CD14-positive monocyte (primary cell): ENCODE data around the gene IMPDH1. TPM values are rescaled to one million over a fixed set of nuclear protein-coding genes. Genes with fewer than 3 reads are reported as not detected.
A peak's percentile ranks its signal among the peaks of the same experiment; 100 is the strongest.

Source experiments
- DNase-seq, 3 donors: peaks; one replicate each; pipeline ENCODE4 v3.0.0-alpha.2; 2011 to 2022
- H2AFZ ChIP-seq: 2 replicates; pipeline ENCODE4 v1.6.0; 2012; ENCODE audit warnings: mild to moderate bottlenecking, low read depth, low read length, inconsistent platforms; ENCODE audit not compliant: insufficient read depth, poor library complexity, severe bottlenecking
- H3K27ac ChIP-seq, 2 donors: 1 replicate in 1 of 2; 2 replicates in 1 of 2; pipeline ENCODE4 v1.5.1; 2012 to 2013; ENCODE audit warnings: low read length in 2 of 2, control low read depth in 1 of 2, inconsistent platforms in 1 of 2, low read depth in 1 of 2, mild to moderate bottlenecking in 1 of 2
- H3K27me3 ChIP-seq, 2 donors: one replicate each; pipeline versions ENCODE4 v1.6.0 to v1.6.1; 2011 to 2013; ENCODE audit warnings: low read length in 2 of 2; ENCODE audit not compliant: control insufficient read depth in 2 of 2, insufficient read depth in 2 of 2
- H3K36me3 ChIP-seq, 2 donors: replicated peaks in 1 of 2; 1 replicate in 1 of 2; 2 replicates in 1 of 2; pipeline versions ENCODE4 v1.5.1 to v1.6.1; 2012 to 2013; ENCODE audit warnings: low read length in 2 of 2, control low read depth in 1 of 2, inconsistent platforms in 1 of 2, mild to moderate bottlenecking in 1 of 2; ENCODE audit not compliant: insufficient read depth in 2 of 2, control insufficient read depth in 1 of 2
- H3K4me1 ChIP-seq, 2 donors: 1 replicate in 1 of 2; 2 replicates in 1 of 2; pipeline versions ENCODE4 v1.5.1 to v1.6.1; 2012 to 2013; ENCODE audit warnings: low read length in 2 of 2, control low read depth in 1 of 2, inconsistent platforms in 1 of 2, mild to moderate bottlenecking in 1 of 2, moderate library complexity in 1 of 2; ENCODE audit not compliant: insufficient read depth in 2 of 2, control insufficient read depth in 1 of 2
- H3K4me2 ChIP-seq: replicated peaks from 2 replicates; pipeline ENCODE3; 2012; ENCODE audit warnings: low read length, moderate library complexity, mild to moderate bottlenecking; ENCODE audit not compliant: poor library complexity, severe bottlenecking; ENCODE audit errors: extremely low read depth
- H3K4me3 ChIP-seq, 3 experiments: fragments of 200-600 bp in 1 of 3; sonication (generic) in 1 of 3; replicated peaks in 1 of 3; 1 replicate in 2 of 3; 2 replicates in 1 of 3; pipeline ENCODE4 v1.5.1; 2011 to 2013; ENCODE audit warnings: low read length in 3 of 3, mild to moderate bottlenecking in 3 of 3, control low read depth in 2 of 3, low read depth in 2 of 3, inconsistent platforms in 1 of 3, moderate library complexity in 1 of 3
- H3K79me2 ChIP-seq: 2 replicates; pipeline ENCODE4 v1.6.0; 2012; ENCODE audit warnings: mild to moderate bottlenecking, control low read depth, inconsistent platforms, low read length, moderate library complexity; ENCODE audit not compliant: insufficient read depth
- H3K9ac ChIP-seq: 2 replicates; pipeline ENCODE4 v1.6.0; 2017; ENCODE audit warnings: low read length, mild to moderate bottlenecking; ENCODE audit not compliant: insufficient read depth, poor library complexity, severe bottlenecking
- H3K9me3 ChIP-seq, 2 donors: replicated peaks in 1 of 2; 1 replicate in 1 of 2; 2 replicates in 1 of 2; pipeline versions ENCODE4 v1.5.1 to v1.6.1; 2012 to 2013; ENCODE audit warnings: low read length in 2 of 2, control low read depth in 1 of 2; ENCODE audit not compliant: control insufficient read depth in 1 of 2, insufficient read depth in 1 of 2
- H4K20me1 ChIP-seq: 2 replicates; pipeline ENCODE4 v1.6.0; 2012; ENCODE audit warnings: mild to moderate bottlenecking, low read length, control low read depth, moderate library complexity; ENCODE audit not compliant: insufficient read depth
- H3K27ac Mint-ChIP-seq, 7 donors: one replicate each; pipeline ENCODE4 v1.8.0; 2020; ENCODE audit warnings: mild to moderate bottlenecking in 7 of 7, mixed read lengths in 7 of 7, moderate library complexity in 6 of 7, inconsistent platforms in 2 of 7
- H3K27me3 Mint-ChIP-seq, 3 donors: one replicate each; pipeline ENCODE4 v1.8.0; 2021 to 2022; ENCODE audit warnings: low read depth in 3 of 3, mild to moderate bottlenecking in 3 of 3, mixed read lengths in 3 of 3, moderate library complexity in 3 of 3, inconsistent platforms in 1 of 3
- H3K36me3 Mint-ChIP-seq, 2 donors: one replicate each; pipeline ENCODE4 v1.8.0; 2020; ENCODE audit warnings: mixed read lengths in 2 of 2, inconsistent platforms in 1 of 2, mild to moderate bottlenecking in 1 of 2
- H3K4me1 Mint-ChIP-seq: one replicate; pipeline ENCODE4 v1.8.0; 2020; ENCODE audit warnings: mild to moderate bottlenecking, mixed read lengths
- H3K4me3 Mint-ChIP-seq, 2 donors: one replicate each; pipeline ENCODE4 v1.8.0; 2020; ENCODE audit warnings: mild to moderate bottlenecking in 2 of 2, mixed read lengths in 2 of 2, moderate library complexity in 1 of 2
- H3K9me3 Mint-ChIP-seq, 7 donors: one replicate each; pipeline ENCODE4 v1.8.0; 2020 to 2022; ENCODE audit warnings: mixed read lengths in 7 of 7, mild to moderate bottlenecking in 6 of 7, moderate library complexity in 6 of 7, inconsistent platforms in 2 of 7
- CTCF ChIP-seq: fragments of 200-600 bp; IDR thresholded peaks from one replicate; pipeline ENCODE4 v1.8.0; 2022; ENCODE audit warnings: antibody characterized with exemption, mild to moderate bottlenecking
- WGBS: methylation state at CpG from one replicate; pipeline ENCODE4 v1.1.5; 2013; ENCODE audit warnings: missing lambda C conversion rate; ENCODE audit not compliant: insufficient coverage; 5-methylcytosine and 5-hydroxymethylcytosine counted together
- intact Hi-C, 2 donors: fragments of 100-400 bp; cut with micrococcal nuclease; formaldehyde crosslinking; loops; one replicate each; pipeline versions ENCODE4 v1.15.0 to v1.15.1; 2023
- polyA plus RNA-seq, 3 donors: library from polyadenylated mRNA; depleted of rRNA in 1 of 3; unstranded in 2 of 3; stranded (reverse) in 1 of 3; fragments of 300-500 nt in 2 of 3; fragments of >200 nt in 1 of 3; fragmentation: Illumina TruSeq in 2 of 3; gene quantifications; 1 replicate in 2 of 3; 2 replicates in 1 of 3; pipeline ENCODE4 v1.2.3, GENCODE V29; 2012 to 2021

The IMPDH1 gene
- polyA plus RNA-seq, 3 donors = 110 to 259 (median 152) TPM

DNA sequence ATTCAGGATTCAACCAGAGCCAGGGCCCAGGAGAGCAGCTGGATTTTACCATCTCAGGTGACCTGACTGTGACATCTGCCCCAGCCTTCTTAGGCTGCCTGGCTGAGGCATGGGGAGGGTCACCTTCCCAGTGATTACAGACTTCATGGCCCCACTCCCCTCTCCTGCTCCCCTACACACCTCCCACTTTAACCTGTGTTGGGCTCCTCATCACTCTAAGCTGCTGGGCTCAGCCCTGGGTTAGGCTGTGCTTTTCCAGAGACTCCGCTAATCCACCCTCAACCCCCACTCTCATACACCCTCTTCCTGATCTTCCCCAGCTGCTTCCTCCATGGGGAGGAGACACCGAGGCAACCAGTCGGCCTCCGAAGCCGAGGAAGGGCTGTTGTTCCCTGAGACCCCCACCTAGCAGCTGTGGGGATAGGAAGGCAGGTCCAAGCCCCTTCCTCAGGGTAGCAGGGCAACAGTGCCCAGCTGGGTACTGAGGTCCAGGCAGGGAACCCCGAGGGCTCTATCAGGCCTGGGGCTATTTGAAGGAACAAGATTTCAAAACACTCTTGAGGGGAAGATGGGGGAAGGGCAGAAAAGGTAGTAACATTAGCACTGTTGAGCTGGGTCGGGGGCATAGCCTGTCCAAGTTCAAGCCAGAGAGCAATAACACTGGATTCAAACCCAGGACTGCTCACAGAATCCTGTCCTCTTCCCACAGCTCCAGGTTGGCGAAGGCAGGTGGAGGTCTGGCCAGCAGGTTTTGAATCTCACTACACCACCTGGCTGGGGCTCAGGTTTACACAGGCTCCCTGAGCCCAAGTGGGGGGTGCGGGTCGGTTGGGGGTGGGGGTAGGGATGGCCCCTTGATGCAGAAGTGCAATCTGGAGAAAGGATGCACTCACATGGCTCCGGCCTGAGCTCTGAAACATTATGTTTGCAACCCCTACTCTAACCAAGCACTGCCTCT, 1.8 kb downstream of the IMPDH1 start:
- H3K9me3 ChIP-seq = no peaks in the 10 kb centered on the region
- H3K27me3 ChIP-seq = no peaks in the 10 kb centered on the region
- peak overlapping the region; percentile 87 to 94 for H3K27ac ChIP-seq
- peak overlapping the region; percentile 84 for H2AFZ ChIP-seq
- peaks cover 10 to 14% of the 10 kb centered on the region in 2 donors for H3K36me3 Mint-ChIP-seq
- peaks cover 59 to 60% of the 10 kb centered on the region in 2 donors for H3K4me1 ChIP-seq
- H3K79me2 ChIP-seq = peaks cover 59% of the 10 kb centered on the region
- 0% methylated on average over 5 of the region's 11 CpGs for WGBS
- DNase-seq = peak in 2 of 3 donors; percentile 37
- H3K4me3 Mint-ChIP-seq = peak overlapping the region; percentile 94 to 99
- peaks cover 26% of the 10 kb centered on the region for H4K20me1 ChIP-seq
- peaks cover 3 to 19% of the 10 kb centered on the region in 2 donors for H3K36me3 ChIP-seq
- peak overlapping the region; percentile 95 to 99 (median 97) for H3K27ac Mint-ChIP-seq
- peak overlapping the region; percentile 80 for H3K9ac ChIP-seq
- intact Hi-C loops = loop anchor here (10.0 kb wide), 1 partner anchor 47 kb away; the partner anchor contains the start of gene HILPDA (in 2 of the 2)
- no peaks in the 10 kb centered on the region for H3K9me3 Mint-ChIP-seq
- H3K4me2 ChIP-seq = peak overlapping the region; percentile 93
- no peak for TF ChIP-seq CTCF
- peaks cover 0 to 5% (median 5%) of the 10 kb centered on the region in 3 donors for H3K27me3 Mint-ChIP-seq
- H3K4me3 ChIP-seq = peak overlapping the region; percentile 80 to 93 (median 84)
- H3K4me1 Mint-ChIP-seq = peaks cover 60% of the 10 kb centered on the region

DNA sequence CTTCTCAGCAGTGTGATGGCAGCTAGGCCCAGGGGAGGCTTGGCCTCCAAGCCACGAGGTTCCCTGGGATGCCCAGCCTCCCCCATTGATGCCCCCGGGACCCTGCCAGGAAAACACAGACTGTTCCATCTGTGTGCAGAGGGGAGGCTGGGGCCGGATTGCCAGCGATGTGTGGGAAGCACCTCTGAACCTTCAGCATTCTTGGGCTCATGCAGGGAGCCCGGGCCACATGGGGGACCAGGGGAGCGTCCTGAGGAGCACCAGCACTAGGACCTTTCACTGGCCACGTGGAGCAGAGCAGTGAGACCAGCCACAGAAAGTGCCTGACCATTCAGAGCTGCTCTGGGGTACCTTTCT, 2.6 kb downstream of the IMPDH1 start:
- intact Hi-C loops = loop anchor here (10.0 kb wide), 1 partner anchor 48 kb away; the partner anchor contains the start of gene HILPDA (in 2 of the 2)
- Histone ChIP-seq H3K27ac (peak overlapping the region; percentile 87 to 94), H3K4me3 (peak overlapping the region; percentile 80 to 93 (median 84))

More for the DNA sequence above, 2.6 kb downstream of the IMPDH1 start:
- Histone ChIP-seq H3K79me2 (peaks cover 67% of the 10 kb centered on the region), H3K9ac (peak overlapping the region; percentile 80), H4K20me1 (peaks cover 33% of the 10 kb centered on the region), H3K27me3 (no peaks in the 10 kb centered on the region), H2AFZ (no peak overlapping the region), H3K4me1 (peaks cover 59 to 60% of the 10 kb centered on the region in 2 donors), H3K4me2 (peak overlapping the region; percentile 93), H3K36me3 (peaks cover 11 to 27% of the 10 kb centered on the region in 2 donors), H3K9me3 (no peaks in the 10 kb centered on the region)
- 81% methylated on average over 7 of the region's 7 CpGs for WGBS
- peaks cover 18 to 22% of the 10 kb centered on the region in 2 donors for H3K36me3 Mint-ChIP-seq
- H3K4me1 Mint-ChIP-seq = peaks cover 60% of the 10 kb centered on the region
- H3K4me3 Mint-ChIP-seq = peak overlapping the region; percentile 94 to 99
- no peaks in the 10 kb centered on the region for H3K9me3 Mint-ChIP-seq
- H3K27me3 Mint-ChIP-seq = peaks cover 0 to 3% (median 1%) of the 10 kb centered on the region in 3 donors
- no peak for DNase-seq
- no peak for TF ChIP-seq CTCF
- H3K27ac Mint-ChIP-seq = peak overlapping the region; percentile 95 to 99 (median 97)
